K562 (cell line): ENCODE data around the gene TMEM135. TPM values are rescaled to one million over a fixed set of nuclear protein-coding genes. Genes with fewer than 3 reads are reported as not detected.

Experiments used
- BACH1 ChIP-seq: fragments of 200-800 bp; sonication (Bioruptor generic); IDR thresholded peaks from 2 replicates; pipeline ENCODE4 v1.6.1; 2016; ENCODE audit warnings: missing genetic modification characterization, missing compliant biosample characterization
- CHD4 ChIP-seq: fragments of 200-600 bp; sonication (generic); IDR thresholded peaks from 3 replicates; pipeline ENCODE4 v1.6.1; 2012; ENCODE audit warnings: low read depth, mild to moderate bottlenecking, mixed read lengths, low read length, inconsistent platforms; ENCODE audit not compliant: insufficient read depth, insufficient replicate concordance, poor library complexity, severe bottlenecking
- DDX20 ChIP-seq: fragments of 450-650 bp; IDR thresholded peaks from 2 replicates; pipeline ENCODE4 v1.6.1; 2016; ENCODE audit warnings: missing genetic modification characterization, low read depth, mild to moderate bottlenecking, missing compliant biosample characterization, moderate library complexity
- ELF1 ChIP-seq: fragments of 200-800 bp; sonication (Bioruptor generic); IDR thresholded peaks from 2 replicates; pipeline ENCODE4 v1.6.1; 2016; ENCODE audit warnings: missing genetic modification characterization, missing compliant biosample characterization
- JUN ChIP-seq, 2 experiments: sonication (generic) in 1 of 2; formaldehyde crosslinking in 1 of 2; IDR thresholded peaks; 2 replicates each; pipeline versions ENCODE4 v1.6.1 to v1.8.0; 2012 to 2022; ENCODE audit warnings: borderline replicate concordance in 2 of 2, mild to moderate bottlenecking in 2 of 2, improper control_type of control experiment in 1 of 2, low read depth in 1 of 2, low read length in 1 of 2, missing genetic modification reagents in 1 of 2
- POU5F1 ChIP-seq: fragments of 150-350 bp; IDR thresholded peaks from 2 replicates; pipeline ENCODE4 v1.6.1; 2014; ENCODE audit warnings: borderline replicate concordance, low read length, low read depth, mild to moderate bottlenecking; ENCODE audit not compliant: partially characterized antibody
- RHOXF2B ChIP-seq: fragments of 250-450 bp; sonication (Bioruptor Pico); conservative IDR thresholded peaks from 2 replicates; pipeline ENCODE4 v1.5.1; 2021
- polyA plus RNA-seq, 8 experiments: library from polyadenylated mRNA; depleted of rRNA in 4 of 8; stranded (reverse) in 5 of 8; unstranded in 3 of 8; fragments of >200 nt; fragmentation: Nextera tagmentation in 2 of 8; fragmentation: Illumina TruSeq in 1 of 8; extraction: Ambion mirVana in 2 of 8; extraction: Trizol in 1 of 8; gene quantifications; 2 replicates each; pipeline versions ENCODE4 v1.2.1 to v1.2.3, GENCODE V29; 2011 to 2014; ENCODE audit warnings: inconsistent platforms in 1 of 8, missing spikeins in 1 of 8
- total RNA-seq, 7 experiments: library from RNA; depleted of rRNA in 6 of 7; stranded (reverse); fragments of >200 nt in 6 of 7; fragmentation: Illumina TruSeq in 2 of 7; extraction: Trizol in 2 of 7; gene quantifications; 2 replicates each; pipeline versions ENCODE4 v1.2.1 to v1.2.3, GENCODE V29; 2011 to 2021; ENCODE audit warnings: low replicate concordance in 1 of 7
- TF ChIP-seq, protein P1 (sequence below): sonication (generic); formaldehyde crosslinking; IDR thresholded peaks from 2 replicates; pipeline ENCODE4 v1.8.0; 2022; ENCODE audit warnings: missing genetic modification reagents, mild to moderate bottlenecking, borderline replicate concordance
- TF ChIP-seq, protein P2 (sequence below): sonication (generic); formaldehyde crosslinking; IDR thresholded peaks from 2 replicates; pipeline ENCODE4 v1.8.0; 2023; ENCODE audit warnings: mild to moderate bottlenecking, missing genetic modification reagents
- TF ChIP-seq, protein P3 (sequence below): sonication (generic); formaldehyde crosslinking; IDR thresholded peaks from 2 replicates; pipeline ENCODE4 v1.8.1; 2023; ENCODE audit warnings: mild to moderate bottlenecking, missing genetic modification reagents
- TF ChIP-seq, protein P4 (sequence below): fragments of 200-400 bp; formaldehyde crosslinking; IDR thresholded peaks from 2 replicates; pipeline ENCODE4 v1.6.1; 2017; ENCODE audit warnings: mild to moderate bottlenecking, low read depth, low read length, moderate library complexity
- TF ChIP-seq, protein P5 (sequence below): fragments of 450-650 bp; IDR thresholded peaks from 2 replicates; pipeline ENCODE4 v1.6.1; 2016; ENCODE audit warnings: antibody characterized with exemption

The TMEM135 gene
- total and polyA plus RNA-seq, 9 of the 15 experiments (the other 6 are each of a cell fraction or from before 2014, with no cell fraction given) = 17.3 to 53.6 (median 24.9) TPM

DNA sequence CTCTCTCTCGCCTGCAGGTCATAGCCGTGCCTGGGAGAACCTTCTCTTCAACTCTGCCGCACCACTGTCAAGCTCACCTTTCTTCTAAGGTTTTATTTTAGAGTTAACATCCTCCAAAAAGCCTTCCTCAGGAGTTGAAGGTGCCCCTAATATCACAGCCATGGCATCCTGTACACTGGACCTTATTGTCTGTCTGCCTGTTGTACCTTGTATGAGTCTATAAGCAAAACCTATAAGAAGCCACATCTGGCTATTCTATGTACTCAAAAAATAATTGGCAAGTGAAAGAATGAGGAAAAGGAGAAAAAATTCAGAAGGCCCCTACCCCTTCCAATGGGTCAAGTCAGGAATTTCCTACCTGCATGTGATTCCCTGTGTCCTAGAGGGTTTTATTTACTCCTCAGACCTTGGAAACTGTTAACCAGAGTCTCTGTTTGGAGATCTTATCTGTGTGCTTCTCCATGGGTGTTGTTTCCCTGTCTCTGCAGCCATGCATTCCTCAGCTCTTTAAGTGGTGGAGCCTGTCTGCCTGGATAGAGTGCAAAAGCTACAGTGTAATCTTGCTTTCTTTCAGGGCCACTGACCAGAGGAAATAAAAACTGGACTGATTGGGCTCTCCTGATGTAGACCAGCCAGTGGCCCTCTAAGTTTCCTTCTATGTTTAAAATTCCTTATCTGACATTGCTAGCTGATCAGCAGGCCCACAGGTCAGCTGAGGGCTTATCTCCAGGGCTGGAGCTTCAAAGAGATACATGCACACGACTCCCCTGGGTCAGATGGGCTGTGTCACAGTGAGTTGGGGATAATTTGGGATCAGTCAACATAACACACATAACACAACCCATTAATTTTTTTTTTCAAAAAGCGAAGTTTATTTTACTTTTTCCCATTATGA is 37.6 kb upstream of the TMEM135 start (continued):
- TF ChIP-seq, protein P1, sequence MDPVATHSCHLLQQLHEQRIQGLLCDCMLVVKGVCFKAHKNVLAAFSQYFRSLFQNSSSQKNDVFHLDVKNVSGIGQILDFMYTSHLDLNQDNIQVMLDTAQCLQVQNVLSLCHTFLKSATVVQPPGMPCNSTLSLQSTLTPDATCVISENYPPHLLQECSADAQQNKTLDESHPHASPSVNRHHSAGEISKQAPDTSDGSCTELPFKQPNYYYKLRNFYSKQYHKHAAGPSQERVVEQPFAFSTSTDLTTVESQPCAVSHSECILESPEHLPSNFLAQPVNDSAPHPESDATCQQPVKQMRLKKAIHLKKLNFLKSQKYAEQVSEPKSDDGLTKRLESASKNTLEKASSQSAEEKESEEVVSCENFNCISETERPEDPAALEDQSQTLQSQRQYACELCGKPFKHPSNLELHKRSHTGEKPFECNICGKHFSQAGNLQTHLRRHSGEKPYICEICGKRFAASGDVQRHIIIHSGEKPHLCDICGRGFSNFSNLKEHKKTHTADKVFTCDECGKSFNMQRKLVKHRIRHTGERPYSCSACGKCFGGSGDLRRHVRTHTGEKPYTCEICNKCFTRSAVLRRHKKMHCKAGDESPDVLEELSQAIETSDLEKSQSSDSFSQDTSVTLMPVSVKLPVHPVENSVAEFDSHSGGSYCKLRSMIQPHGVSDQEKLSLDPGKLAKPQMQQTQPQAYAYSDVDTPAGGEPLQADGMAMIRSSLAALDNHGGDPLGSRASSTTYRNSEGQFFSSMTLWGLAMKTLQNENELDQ = no peak
- TF ChIP-seq, protein P2, sequence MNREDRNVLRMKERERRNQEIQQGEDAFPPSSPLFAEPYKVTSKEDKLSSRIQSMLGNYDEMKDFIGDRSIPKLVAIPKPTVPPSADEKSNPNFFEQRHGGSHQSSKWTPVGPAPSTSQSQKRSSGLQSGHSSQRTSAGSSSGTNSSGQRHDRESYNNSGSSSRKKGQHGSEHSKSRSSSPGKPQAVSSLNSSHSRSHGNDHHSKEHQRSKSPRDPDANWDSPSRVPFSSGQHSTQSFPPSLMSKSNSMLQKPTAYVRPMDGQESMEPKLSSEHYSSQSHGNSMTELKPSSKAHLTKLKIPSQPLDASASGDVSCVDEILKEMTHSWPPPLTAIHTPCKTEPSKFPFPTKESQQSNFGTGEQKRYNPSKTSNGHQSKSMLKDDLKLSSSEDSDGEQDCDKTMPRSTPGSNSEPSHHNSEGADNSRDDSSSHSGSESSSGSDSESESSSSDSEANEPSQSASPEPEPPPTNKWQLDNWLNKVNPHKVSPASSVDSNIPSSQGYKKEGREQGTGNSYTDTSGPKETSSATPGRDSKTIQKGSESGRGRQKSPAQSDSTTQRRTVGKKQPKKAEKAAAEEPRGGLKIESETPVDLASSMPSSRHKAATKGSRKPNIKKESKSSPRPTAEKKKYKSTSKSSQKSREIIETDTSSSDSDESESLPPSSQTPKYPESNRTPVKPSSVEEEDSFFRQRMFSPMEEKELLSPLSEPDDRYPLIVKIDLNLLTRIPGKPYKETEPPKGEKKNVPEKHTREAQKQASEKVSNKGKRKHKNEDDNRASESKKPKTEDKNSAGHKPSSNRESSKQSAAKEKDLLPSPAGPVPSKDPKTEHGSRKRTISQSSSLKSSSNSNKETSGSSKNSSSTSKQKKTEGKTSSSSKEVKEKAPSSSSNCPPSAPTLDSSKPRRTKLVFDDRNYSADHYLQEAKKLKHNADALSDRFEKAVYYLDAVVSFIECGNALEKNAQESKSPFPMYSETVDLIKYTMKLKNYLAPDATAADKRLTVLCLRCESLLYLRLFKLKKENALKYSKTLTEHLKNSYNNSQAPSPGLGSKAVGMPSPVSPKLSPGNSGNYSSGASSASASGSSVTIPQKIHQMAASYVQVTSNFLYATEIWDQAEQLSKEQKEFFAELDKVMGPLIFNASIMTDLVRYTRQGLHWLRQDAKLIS = 0 out of 2 replicates have a peak, but pooled peaks have one; percentile 29
- TF ChIP-seq BACH1 (tag) (no peak), JUN (IDR thresholded peaks at IDR 0.05; ENCODE audit: borderline replicate concordance, low read depth, low read length) (no peak; the same call in 1 of the 2 replicates), JUN (CRISPR knock-in tag; IDR thresholded peaks at IDR 0.05; ENCODE audit: borderline replicate concordance) (no peak), ELF1 (tag) (peak; percentile 43), POU5F1 (no peak), DDX20 (tag) (no peak), RHOXF2B (CRISPR knock-in tag) (no peak), CHD4 (no peak)
- TF ChIP-seq, protein P3, sequence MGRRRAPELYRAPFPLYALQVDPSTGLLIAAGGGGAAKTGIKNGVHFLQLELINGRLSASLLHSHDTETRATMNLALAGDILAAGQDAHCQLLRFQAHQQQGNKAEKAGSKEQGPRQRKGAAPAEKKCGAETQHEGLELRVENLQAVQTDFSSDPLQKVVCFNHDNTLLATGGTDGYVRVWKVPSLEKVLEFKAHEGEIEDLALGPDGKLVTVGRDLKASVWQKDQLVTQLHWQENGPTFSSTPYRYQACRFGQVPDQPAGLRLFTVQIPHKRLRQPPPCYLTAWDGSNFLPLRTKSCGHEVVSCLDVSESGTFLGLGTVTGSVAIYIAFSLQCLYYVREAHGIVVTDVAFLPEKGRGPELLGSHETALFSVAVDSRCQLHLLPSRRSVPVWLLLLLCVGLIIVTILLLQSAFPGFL (CRISPR knock-in tag) = no peak
- TF ChIP-seq, protein P4, sequence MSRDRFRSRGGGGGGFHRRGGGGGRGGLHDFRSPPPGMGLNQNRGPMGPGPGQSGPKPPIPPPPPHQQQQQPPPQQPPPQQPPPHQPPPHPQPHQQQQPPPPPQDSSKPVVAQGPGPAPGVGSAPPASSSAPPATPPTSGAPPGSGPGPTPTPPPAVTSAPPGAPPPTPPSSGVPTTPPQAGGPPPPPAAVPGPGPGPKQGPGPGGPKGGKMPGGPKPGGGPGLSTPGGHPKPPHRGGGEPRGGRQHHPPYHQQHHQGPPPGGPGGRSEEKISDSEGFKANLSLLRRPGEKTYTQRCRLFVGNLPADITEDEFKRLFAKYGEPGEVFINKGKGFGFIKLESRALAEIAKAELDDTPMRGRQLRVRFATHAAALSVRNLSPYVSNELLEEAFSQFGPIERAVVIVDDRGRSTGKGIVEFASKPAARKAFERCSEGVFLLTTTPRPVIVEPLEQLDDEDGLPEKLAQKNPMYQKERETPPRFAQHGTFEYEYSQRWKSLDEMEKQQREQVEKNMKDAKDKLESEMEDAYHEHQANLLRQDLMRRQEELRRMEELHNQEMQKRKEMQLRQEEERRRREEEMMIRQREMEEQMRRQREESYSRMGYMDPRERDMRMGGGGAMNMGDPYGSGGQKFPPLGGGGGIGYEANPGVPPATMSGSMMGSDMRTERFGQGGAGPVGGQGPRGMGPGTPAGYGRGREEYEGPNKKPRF = no peak
- TF ChIP-seq, protein P5, sequence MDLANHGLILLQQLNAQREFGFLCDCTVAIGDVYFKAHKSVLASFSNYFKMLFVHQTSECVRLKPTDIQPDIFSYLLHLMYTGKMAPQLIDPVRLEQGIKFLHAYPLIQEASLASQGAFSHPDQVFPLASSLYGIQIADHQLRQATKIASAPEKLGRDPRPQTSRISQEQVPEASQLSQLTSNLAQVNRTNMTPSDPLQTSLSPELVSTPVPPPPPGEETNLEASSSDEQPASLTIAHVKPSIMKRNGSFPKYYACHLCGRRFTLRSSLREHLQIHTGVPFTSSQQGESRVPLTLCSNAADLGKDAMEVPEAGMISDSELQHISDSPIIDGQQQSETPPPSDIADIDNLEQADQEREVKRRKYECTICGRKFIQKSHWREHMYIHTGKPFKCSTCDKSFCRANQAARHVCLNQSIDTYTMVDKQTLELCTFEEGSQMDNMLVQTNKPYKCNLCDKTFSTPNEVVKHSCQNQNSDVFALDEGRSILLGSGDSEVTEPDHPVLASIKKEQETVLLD = peak; percentile 81
